Breast epithelium (tissue), 4 donors: ENCODE measurements around the gene HAND1. TPM values are rescaled to one million over a fixed set of nuclear protein-coding genes. Genes with fewer than 3 reads are reported as not detected.
A peak's percentile ranks its signal among the peaks of the same experiment; 100 is the strongest.

Experiments used
- DNase-seq, 2 donors: peaks; one replicate each; pipeline ENCODE4 v3.0.0-alpha.2; 2019; ENCODE audit warnings: low spot score in 2 of 2
- H3K27ac ChIP-seq, 2 donors: fragments of 200-600 bp; sonication (generic) in 1 of 2; one replicate each; pipeline ENCODE4 v1.5.1; 2016 to 2019; ENCODE audit warnings: mild to moderate bottlenecking in 1 of 2
- H3K27me3 ChIP-seq, 2 donors: fragments of 200-600 bp; sonication (generic) in 1 of 2; one replicate each; pipeline versions ENCODE4 v1.5.1 to v1.6.0; 2017 to 2019; ENCODE audit warnings: control low read depth in 1 of 2, mild to moderate bottlenecking in 1 of 2
- H3K36me3 ChIP-seq: fragments of 200-600 bp; one replicate; pipeline ENCODE4 v1.5.1; 2019
- H3K4me1 ChIP-seq, 2 donors: fragments of 200-600 bp; sonication (generic); one replicate each; pipeline ENCODE4 v1.5.1; 2016 to 2019; ENCODE audit warnings: control low read depth in 1 of 2
- H3K4me3 ChIP-seq, 3 donors: fragments of 200-600 bp; sonication (generic); 1 replicate in 2 of 3; 2 replicates in 1 of 3; pipeline ENCODE4 v1.5.1; 2016 to 2019; ENCODE audit warnings: mild to moderate bottlenecking in 3 of 3, moderate library complexity in 2 of 3
- H3K9me3 ChIP-seq, 2 donors: fragments of 200-600 bp; sonication (generic) in 1 of 2; one replicate each; pipeline ENCODE4 v1.5.1; 2016 to 2019; ENCODE audit warnings: control low read depth in 1 of 2
- POLR2A ChIP-seq: fragments of 450-650 bp; IDR thresholded peaks from one replicate; pipeline ENCODE4 v1.6.1; 2016; ENCODE audit warnings: antibody characterized with exemption, mild to moderate bottlenecking, moderate library complexity
- POLR2AphosphoS5 ChIP-seq, 3 donors: sonication (generic); formaldehyde crosslinking; IDR thresholded peaks; one replicate each; pipeline ENCODE4 v1.6.1; 2017; ENCODE audit warnings: antibody characterized with exemption in 3 of 3
- intact Hi-C: fragments of 100-400 bp; cut with DNase I; formaldehyde crosslinking; loops from one replicate; pipeline ENCODE4 v1.15.1; 2023; ENCODE audit warnings: low total_unique reads
- total RNA-seq, 3 donors: library from RNA; depleted of rRNA; stranded (reverse); fragments of >200 nt; gene quantifications; one replicate each; pipeline ENCODE4 v1.1.0, GENCODE V29; 2016
- TF ChIP-seq, protein P1 (sequence below), 3 donors: fragments of 450-650 bp; IDR thresholded peaks; one replicate each; pipeline ENCODE4 v1.5.1; 2016 to 2017; ENCODE audit warnings: antibody characterized with exemption in 3 of 3, mild to moderate bottlenecking in 3 of 3, moderate library complexity in 3 of 3

HAND1 gene
- total RNA-seq, 3 donors from 2014 or later: 0.16 to 0.59 TPM; not detected in 1

DNA sequence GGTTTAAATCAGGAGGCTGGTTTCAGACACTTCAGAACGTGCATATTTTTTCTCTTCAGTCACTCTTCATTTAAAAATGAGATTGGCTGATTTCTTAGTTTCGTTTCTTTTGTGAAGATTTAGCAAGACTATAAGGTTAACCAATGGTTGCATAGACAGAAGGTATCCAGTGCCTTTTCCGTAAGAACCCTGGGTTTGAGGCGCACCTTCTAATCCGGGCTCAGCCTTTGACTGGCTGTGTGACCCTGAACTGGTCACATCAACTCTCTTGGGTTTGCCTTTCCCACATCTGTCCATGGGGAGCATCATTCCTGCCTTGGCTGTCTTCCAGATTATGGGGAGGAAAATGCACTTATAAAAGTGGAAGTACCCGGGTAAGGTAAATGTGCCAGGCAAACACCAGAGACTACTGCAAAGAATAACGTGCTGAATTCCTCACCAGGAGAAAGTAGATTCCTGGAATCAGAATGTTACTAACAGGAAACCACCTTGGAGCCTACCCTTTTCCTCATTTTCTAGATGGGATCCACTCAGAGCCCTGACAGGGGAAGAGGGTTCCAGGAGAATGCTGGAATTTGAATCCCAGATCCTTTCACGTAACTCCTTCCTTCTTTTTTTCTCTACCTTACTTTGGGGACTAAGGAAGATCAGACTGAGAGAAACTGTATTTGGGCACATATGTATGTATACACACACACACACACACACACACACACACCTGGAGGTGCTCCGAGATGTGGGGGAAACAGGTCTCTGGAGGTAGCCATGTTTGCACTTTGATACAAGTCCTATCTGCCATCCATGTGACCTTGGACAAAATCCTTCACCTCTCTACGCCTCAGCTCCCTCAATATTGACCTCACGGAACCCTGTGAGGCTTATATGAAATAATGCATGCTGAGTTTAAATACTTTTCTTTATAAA, 6.8 kb downstream of the HAND1 start:
- intact Hi-C loops: loop anchor here (10.0 kb wide), 1 partner anchor 144 kb away; no protein-coding TSS in a partner anchor
- TF ChIP-seq, protein P1, sequence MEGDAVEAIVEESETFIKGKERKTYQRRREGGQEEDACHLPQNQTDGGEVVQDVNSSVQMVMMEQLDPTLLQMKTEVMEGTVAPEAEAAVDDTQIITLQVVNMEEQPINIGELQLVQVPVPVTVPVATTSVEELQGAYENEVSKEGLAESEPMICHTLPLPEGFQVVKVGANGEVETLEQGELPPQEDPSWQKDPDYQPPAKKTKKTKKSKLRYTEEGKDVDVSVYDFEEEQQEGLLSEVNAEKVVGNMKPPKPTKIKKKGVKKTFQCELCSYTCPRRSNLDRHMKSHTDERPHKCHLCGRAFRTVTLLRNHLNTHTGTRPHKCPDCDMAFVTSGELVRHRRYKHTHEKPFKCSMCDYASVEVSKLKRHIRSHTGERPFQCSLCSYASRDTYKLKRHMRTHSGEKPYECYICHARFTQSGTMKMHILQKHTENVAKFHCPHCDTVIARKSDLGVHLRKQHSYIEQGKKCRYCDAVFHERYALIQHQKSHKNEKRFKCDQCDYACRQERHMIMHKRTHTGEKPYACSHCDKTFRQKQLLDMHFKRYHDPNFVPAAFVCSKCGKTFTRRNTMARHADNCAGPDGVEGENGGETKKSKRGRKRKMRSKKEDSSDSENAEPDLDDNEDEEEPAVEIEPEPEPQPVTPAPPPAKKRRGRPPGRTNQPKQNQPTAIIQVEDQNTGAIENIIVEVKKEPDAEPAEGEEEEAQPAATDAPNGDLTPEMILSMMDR (IDR thresholded peaks at IDR 0.05): no peak
- no peak for TF ChIP-seq POLR2AphosphoS5 (IDR thresholded peaks at IDR 0.05)
- no peak for TF ChIP-seq POLR2A
- peaks cover 0 to 10% of the 10 kb centered on the region in 2 donors for H3K4me1 ChIP-seq
- no peaks in the 10 kb centered on the region for H3K36me3 ChIP-seq
- no peak overlapping the region for H3K4me3 ChIP-seq
- H3K27ac ChIP-seq: no peak overlapping the region
- peaks cover 0 to 68% of the 10 kb centered on the region in 2 donors for H3K27me3 ChIP-seq
- DNase-seq: no peak
- H3K9me3 ChIP-seq: no peaks in the 10 kb centered on the region

DNA sequence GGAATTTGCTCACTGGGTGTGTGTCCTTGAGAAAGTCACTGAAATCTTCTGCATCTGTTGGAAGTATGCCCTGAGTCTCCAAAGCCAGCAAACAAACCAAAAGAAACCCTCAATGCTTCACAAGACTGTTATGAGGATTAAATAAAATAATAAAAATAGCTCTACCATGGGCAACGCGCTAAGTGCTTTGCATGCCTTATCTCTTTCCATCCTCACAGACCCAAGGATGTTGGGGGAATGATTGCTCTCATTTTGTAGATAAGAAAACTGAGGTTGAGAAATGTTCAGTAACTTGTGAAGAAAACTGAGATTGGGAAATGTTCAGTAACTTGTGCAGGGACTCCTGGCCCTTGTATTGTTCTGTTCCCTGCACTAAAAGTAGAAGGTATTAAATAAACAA, 7.9 kb downstream of the HAND1 start:
- Histone ChIP-seq H3K4me1 (no peaks in the 10 kb centered on the region), H3K27me3 (peaks cover 0 to 58% of the 10 kb centered on the region in 2 donors), H3K36me3 (no peaks in the 10 kb centered on the region), H3K27ac (no peak overlapping the region), H3K4me3 (no peak overlapping the region), H3K9me3 (no peaks in the 10 kb centered on the region)
- intact Hi-C loops: loop anchor here (10.0 kb wide), 1 partner anchor 145 kb away; no protein-coding TSS in a partner anchor
- DNase-seq: no peak
- no peak for TF ChIP-seq POLR2AphosphoS5 (IDR thresholded peaks at IDR 0.05)
- TF ChIP-seq, protein P1 (IDR thresholded peaks at IDR 0.05): no peak

DNA sequence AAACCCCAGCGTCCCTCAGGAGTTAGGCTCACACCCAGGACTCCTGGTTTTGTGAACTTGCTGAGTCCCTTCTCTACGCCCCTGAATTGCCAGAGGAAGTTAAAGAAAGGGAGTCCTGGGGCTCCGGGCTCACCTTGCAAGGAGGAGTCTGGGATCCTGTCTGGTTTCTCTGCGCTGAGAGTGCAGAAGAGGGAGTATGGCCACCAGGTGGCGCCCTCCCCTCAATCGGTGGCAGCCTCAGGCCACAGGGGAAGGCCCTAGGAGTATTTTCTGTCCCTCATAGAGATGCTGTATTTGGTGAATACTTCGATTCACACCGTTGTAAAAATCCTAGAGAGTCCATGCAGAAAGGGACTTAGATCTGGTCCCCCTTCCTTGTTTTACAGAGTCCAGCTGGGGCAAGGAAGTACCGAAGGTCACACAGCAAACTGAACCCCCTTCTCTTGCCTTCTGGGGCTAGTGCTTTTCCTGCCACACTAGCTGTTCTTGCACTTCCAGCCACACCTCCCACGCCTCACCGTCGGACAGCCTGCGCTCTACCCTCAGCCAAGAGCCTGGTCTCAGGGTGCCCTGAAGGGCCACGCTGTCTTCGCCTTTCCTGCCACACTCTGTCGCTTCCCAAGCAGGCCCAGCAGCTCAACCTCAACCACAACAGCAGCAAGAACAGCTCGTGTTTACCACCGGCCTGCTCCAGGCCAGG, 10.2 kb downstream of the HAND1 start:
- intact Hi-C loops: no loop called here
- no peak for TF ChIP-seq POLR2A
- TF ChIP-seq, protein P1 (IDR thresholded peaks at IDR 0.05): peak; percentile 39 to 75 (median 72)
- H3K4me3 ChIP-seq: no peak overlapping the region
- H3K27me3 ChIP-seq: peaks cover 0 to 34% of the 10 kb centered on the region in 2 donors
- no peaks in the 10 kb centered on the region for H3K9me3 ChIP-seq
- H3K4me1 ChIP-seq: no peaks in the 10 kb centered on the region
- no peak overlapping the region for H3K27ac ChIP-seq
- no peaks in the 10 kb centered on the region for H3K36me3 ChIP-seq
- peak in 1 of 2 donors; percentile 71 for DNase-seq

DNA sequence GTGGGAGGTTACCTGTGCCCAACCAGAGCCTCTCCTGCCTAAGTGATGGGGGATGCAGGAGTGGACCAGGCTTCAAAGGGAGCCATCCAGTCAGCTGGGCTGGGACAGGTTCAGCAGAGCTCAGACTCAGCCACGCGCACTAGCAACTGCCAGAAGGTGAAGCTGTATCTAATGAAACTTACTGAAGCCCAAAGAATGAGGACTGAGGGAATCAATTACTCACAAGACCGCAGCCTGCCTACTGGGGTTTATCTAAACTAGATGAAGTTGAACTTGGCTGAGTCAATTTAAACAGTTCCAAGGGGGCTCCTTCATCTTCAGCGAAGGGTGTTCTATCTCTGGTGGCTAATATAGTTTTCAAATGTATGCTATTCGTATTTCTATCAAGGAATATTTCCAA, 11.4 kb downstream of the HAND1 start:
- DNase-seq: no peak
- intact Hi-C loops: no loop called here
- no peaks in the 10 kb centered on the region for H3K36me3 ChIP-seq

More for the DNA sequence above, 11.4 kb downstream of the HAND1 start:
- TF ChIP-seq, protein P1 (IDR thresholded peaks at IDR 0.05): no peak
- TF ChIP-seq POLR2AphosphoS5 (IDR thresholded peaks at IDR 0.05): no peak
- no peak for TF ChIP-seq POLR2A
- Histone ChIP-seq H3K27me3 (peaks cover 0 to 23% of the 10 kb centered on the region in 2 donors), H3K4me1 (no peaks in the 10 kb centered on the region), H3K4me3 (no peak overlapping the region), H3K27ac (no peak overlapping the region), H3K9me3 (no peaks in the 10 kb centered on the region)
